ENCODE data around the gene SEC61A2.

GRCh38 chr10:12144538-12144937 lies 15.1 kb downstream of the SEC61A2 start:
- TF ChIP-seq, protein P1, sequence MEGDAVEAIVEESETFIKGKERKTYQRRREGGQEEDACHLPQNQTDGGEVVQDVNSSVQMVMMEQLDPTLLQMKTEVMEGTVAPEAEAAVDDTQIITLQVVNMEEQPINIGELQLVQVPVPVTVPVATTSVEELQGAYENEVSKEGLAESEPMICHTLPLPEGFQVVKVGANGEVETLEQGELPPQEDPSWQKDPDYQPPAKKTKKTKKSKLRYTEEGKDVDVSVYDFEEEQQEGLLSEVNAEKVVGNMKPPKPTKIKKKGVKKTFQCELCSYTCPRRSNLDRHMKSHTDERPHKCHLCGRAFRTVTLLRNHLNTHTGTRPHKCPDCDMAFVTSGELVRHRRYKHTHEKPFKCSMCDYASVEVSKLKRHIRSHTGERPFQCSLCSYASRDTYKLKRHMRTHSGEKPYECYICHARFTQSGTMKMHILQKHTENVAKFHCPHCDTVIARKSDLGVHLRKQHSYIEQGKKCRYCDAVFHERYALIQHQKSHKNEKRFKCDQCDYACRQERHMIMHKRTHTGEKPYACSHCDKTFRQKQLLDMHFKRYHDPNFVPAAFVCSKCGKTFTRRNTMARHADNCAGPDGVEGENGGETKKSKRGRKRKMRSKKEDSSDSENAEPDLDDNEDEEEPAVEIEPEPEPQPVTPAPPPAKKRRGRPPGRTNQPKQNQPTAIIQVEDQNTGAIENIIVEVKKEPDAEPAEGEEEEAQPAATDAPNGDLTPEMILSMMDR (IDR thresholded peaks at IDR 0.05) = no peak
- no peak for TF ChIP-seq POLR2AphosphoS5 (IDR thresholded peaks at IDR 0.05)
